Fibroblast of pulmonary artery (primary cell): Measurements from ENCODE around the gene TYW3.

ENCODE experiments used
- DNase-seq: peaks from one replicate; pipeline ENCODE4 v3.0.0-alpha.2; 2010; ENCODE audit warnings: low read depth
- H3K4me3 ChIP-seq: replicated peaks from 2 replicates; pipeline ENCODE4 v1.5.1; 2011; ENCODE audit warnings: low read depth, mild to moderate bottlenecking, control low read depth, low read length, moderate library complexity
- CTCF ChIP-seq: IDR thresholded peaks from 2 replicates; pipeline ENCODE4 v1.5.1; 2011; ENCODE audit warnings: mild to moderate bottlenecking, control low read depth, low read length, inconsistent platforms; ENCODE audit errors: missing control alignments

The TYW3 gene

GRCh38 chr1:74732960-74733603 is at the start of gene TYW3, which contains the start of gene CRYZ:
TSS of gene TYW3 (plus strand) at chr1:74733152. CDS start at chr1:74733245, 93 bp downstream.
TSS of gene CRYZ (minus strand) at chr1:74733050. CDS start at chr1:74724821, 8,229 bp downstream.
- DNase-seq: peak; percentile 96

GRCh38 chr1:74683656-74684055 is 49.3 kb upstream of the TYW3 start:
- no peak for DNase-seq
- no peak for TF ChIP-seq CTCF
- no peak overlapping the region for H3K4me3 ChIP-seq

More at GRCh38 chr1:74732960-74733603, at the start of gene TYW3, which contains the start of gene CRYZ:
- no peak for TF ChIP-seq CTCF
- peak within 1 kb of the TSS; percentile 67 for H3K4me3 ChIP-seq

- no peak for DNase-seq
- TF ChIP-seq CTCF: no peak
- H3K4me3 ChIP-seq: no peak overlapping the region
These were observed 48.7 kb upstream of the TYW3 start for GRCh38 chr1:74684301-74684700.

GRCh38 chr1:74686928-74687327 is 46.0 kb upstream of the TYW3 start:
- no peak for DNase-seq
- TF ChIP-seq CTCF: no peak

GRCh38 chr1:74689621-74690363 is 43.2 kb upstream of the TYW3 start:
- peak; percentile 77 for DNase-seq
- TF ChIP-seq CTCF: peak; percentile 80
- no peak overlapping the region for H3K4me3 ChIP-seq

More at GRCh38 chr1:74686928-74687327, 46.0 kb upstream of the TYW3 start:
- H3K4me3 ChIP-seq: no peak overlapping the region

GRCh38 chr1:74690364-74690696 is 42.6 kb upstream of the TYW3 start:
- TF ChIP-seq CTCF: no peak
- no peak overlapping the region for H3K4me3 ChIP-seq
- DNase-seq: no peak

GRCh38 chr1:74690909-74691308 is 42.0 kb upstream of the TYW3 start:
- no peak overlapping the region for H3K4me3 ChIP-seq
- no peak for TF ChIP-seq CTCF
- DNase-seq: no peak
